DND-41 (cell line): Measurements from ENCODE around the gene MDP1.

ENCODE experiments used
- ATAC-seq: fragments of 200-7000 bp; cut with Tn5 transposase; 3 replicates; pipeline ENCODE4 v1.9.1; 2021; ENCODE audit warnings: low read depth; ENCODE audit not compliant: insufficient read depth
- DNase-seq: peaks from one replicate; pipeline ENCODE4 v3.0.0-alpha.2; 2020
- H2AFZ ChIP-seq: 2 replicates; pipeline ENCODE4 v1.6.0; 2012; ENCODE audit warnings: low read depth, low read length
- H3K27ac ChIP-seq: 2 replicates; pipeline ENCODE4 v1.5.1; 2012; ENCODE audit warnings: low read length, inconsistent platforms
- H3K27me3 ChIP-seq: fragments of 200-600 bp; sonication (generic); 2 replicates; pipeline ENCODE4 v1.6.0; 2012; ENCODE audit warnings: low read length, mild to moderate bottlenecking, inconsistent platforms; ENCODE audit not compliant: insufficient read depth, poor library complexity
- H3K36me3 ChIP-seq: 2 replicates; pipeline ENCODE4 v1.5.1; 2012; ENCODE audit warnings: low read length, inconsistent platforms; ENCODE audit not compliant: insufficient read depth
- H3K4me1 ChIP-seq: 2 replicates; pipeline ENCODE4 v1.5.1; 2012; ENCODE audit warnings: mild to moderate bottlenecking, low read length; ENCODE audit not compliant: insufficient read depth
- H3K4me2 ChIP-seq: 2 replicates; pipeline ENCODE4 v1.6.0; 2012; ENCODE audit warnings: mild to moderate bottlenecking, moderate library complexity, low read length, inconsistent platforms; ENCODE audit not compliant: insufficient read depth
- H3K4me3 ChIP-seq, 2 experiments: fragments of 200-600 bp in 1 of 2; shearing (Covaris generic) in 1 of 2; 2 replicates each; pipeline ENCODE4 v1.5.1; 2012 to 2016; ENCODE audit warnings: inconsistent platforms in 2 of 2, low read length in 2 of 2, mild to moderate bottlenecking in 2 of 2, low read depth in 1 of 2, moderate library complexity in 1 of 2
- H3K79me2 ChIP-seq: 2 replicates; pipeline ENCODE4 v1.6.0; 2012; ENCODE audit warnings: low read length, inconsistent platforms; ENCODE audit not compliant: insufficient read depth
- H3K9ac ChIP-seq: 2 replicates; pipeline ENCODE4 v1.6.0; 2012; ENCODE audit warnings: low read depth, mild to moderate bottlenecking, inconsistent platforms, low read length, moderate library complexity
- H3K9me3 ChIP-seq: 2 replicates; pipeline ENCODE4 v1.5.1; 2012; ENCODE audit warnings: low read length, moderate library complexity, mild to moderate bottlenecking, inconsistent platforms; ENCODE audit not compliant: insufficient read depth, severe bottlenecking
- H4K20me1 ChIP-seq: 2 replicates; pipeline ENCODE4 v1.6.0; 2012; ENCODE audit warnings: low read length; ENCODE audit not compliant: insufficient read depth
- EZH2 ChIP-seq: IDR thresholded peaks from 3 replicates; pipeline ENCODE4 v1.6.1; 2012; ENCODE audit warnings: borderline replicate concordance, low read depth, mild to moderate bottlenecking, moderate library complexity, low read length, inconsistent platforms; ENCODE audit not compliant: severe bottlenecking
- TF ChIP-seq, protein P1 (sequence below): IDR thresholded peaks from 2 replicates; pipeline ENCODE4 v1.5.1; 2012; ENCODE audit warnings: borderline replicate concordance, low read length, moderate library complexity, mild to moderate bottlenecking; ENCODE audit not compliant: poor library complexity, severe bottlenecking; ENCODE audit errors: extremely low read depth

Gene MDP1

DNA sequence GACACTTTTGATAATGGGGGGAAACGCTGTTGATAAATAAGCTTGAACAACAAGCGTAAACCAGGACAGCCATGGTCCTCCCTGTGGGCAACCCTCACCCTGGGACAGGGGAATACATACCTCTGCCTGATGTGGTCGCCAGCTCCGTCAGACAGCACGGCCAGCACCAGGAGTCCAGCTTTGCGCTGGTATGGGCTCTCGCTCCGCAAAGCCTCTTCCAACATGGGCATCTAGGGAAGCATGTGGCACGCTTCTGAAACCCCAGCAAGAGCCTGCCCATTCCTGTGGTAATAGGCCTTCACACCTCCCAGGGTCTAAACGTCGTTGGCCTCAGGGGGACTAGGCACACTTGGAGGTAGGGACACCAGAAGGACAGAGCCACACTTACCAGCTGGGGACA lies 30.1 kb downstream of the MDP1 start:
- ATAC-seq = no peak
- TF ChIP-seq, protein P1, sequence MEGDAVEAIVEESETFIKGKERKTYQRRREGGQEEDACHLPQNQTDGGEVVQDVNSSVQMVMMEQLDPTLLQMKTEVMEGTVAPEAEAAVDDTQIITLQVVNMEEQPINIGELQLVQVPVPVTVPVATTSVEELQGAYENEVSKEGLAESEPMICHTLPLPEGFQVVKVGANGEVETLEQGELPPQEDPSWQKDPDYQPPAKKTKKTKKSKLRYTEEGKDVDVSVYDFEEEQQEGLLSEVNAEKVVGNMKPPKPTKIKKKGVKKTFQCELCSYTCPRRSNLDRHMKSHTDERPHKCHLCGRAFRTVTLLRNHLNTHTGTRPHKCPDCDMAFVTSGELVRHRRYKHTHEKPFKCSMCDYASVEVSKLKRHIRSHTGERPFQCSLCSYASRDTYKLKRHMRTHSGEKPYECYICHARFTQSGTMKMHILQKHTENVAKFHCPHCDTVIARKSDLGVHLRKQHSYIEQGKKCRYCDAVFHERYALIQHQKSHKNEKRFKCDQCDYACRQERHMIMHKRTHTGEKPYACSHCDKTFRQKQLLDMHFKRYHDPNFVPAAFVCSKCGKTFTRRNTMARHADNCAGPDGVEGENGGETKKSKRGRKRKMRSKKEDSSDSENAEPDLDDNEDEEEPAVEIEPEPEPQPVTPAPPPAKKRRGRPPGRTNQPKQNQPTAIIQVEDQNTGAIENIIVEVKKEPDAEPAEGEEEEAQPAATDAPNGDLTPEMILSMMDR = no peak
- no peak for TF ChIP-seq EZH2

DNA sequence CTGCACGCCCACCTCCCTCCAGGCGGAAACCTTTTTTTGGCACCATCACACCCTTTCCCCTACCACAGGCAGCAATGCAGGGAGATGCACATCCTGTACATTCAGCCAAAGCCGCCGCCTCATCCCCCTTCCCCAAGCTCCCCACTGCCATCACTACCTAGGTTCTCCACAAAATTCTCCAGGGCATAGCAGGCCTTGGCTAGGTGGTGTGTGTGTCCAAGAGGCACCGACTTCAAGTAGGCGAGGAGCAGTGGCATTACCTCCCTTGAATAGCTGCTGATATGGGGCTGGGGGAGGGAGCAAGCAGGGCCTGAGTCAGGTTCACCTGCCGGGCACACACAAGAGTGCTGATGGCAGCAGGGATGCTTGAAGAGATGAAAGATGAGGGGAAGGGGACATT lies 30.8 kb downstream of the MDP1 start:
- ATAC-seq (no peak), DNase-seq (no peak)
- no peak for TF ChIP-seq EZH2
- TF ChIP-seq, protein P1 = no peak
- Histone ChIP-seq H3K9ac (no peak overlapping the region), H3K27ac (no peak overlapping the region), H3K4me1 (peaks cover 33% of the 10 kb centered on the region), H3K27me3 (no peaks in the 10 kb centered on the region), H3K9me3 (no peaks in the 10 kb centered on the region), H3K79me2 (peaks cover 18% of the 10 kb centered on the region), H3K36me3 (peaks cover 74% of the 10 kb centered on the region), H2AFZ (no peak overlapping the region), H3K4me3 (no peak overlapping the region), H3K4me2 (no peak overlapping the region), H4K20me1 (peaks cover 17% of the 10 kb centered on the region; the same call in 1 of the 2 replicates)

More for the DNA sequence above, 30.1 kb downstream of the MDP1 start:
- no peak overlapping the region for H3K9ac ChIP-seq
- H3K4me1 ChIP-seq = peaks cover 39% of the 10 kb centered on the region
- no peaks in the 10 kb centered on the region for H3K27me3 ChIP-seq
- DNase-seq = no peak
- H3K27ac ChIP-seq = no peak overlapping the region
- peaks cover 14% of the 10 kb centered on the region; the same call in 1 of the 2 replicates for H4K20me1 ChIP-seq
- H3K79me2 ChIP-seq = peaks cover 18% of the 10 kb centered on the region
- no peak overlapping the region for H3K4me2 ChIP-seq
- H3K36me3 ChIP-seq = peaks cover 69% of the 10 kb centered on the region
- no peak overlapping the region for H3K4me3 ChIP-seq
- no peaks in the 10 kb centered on the region for H3K9me3 ChIP-seq
- no peak overlapping the region for H2AFZ ChIP-seq

GRCh38 chr14:24184104-24184970 lies 31.5 kb downstream of the MDP1 start:
- TF ChIP-seq, protein P1 = no peak
- TF ChIP-seq EZH2 = no peak
- H3K4me1 ChIP-seq = peaks cover 26% of the 10 kb centered on the region
- peaks cover 78% of the 10 kb centered on the region for H3K36me3 ChIP-seq
- H3K27ac ChIP-seq = no peak overlapping the region
- no peak overlapping the region for H3K9ac ChIP-seq
- H3K4me2 ChIP-seq = no peak overlapping the region
- no peak overlapping the region for H3K4me3 ChIP-seq
- DNase-seq = no peak
- H4K20me1 ChIP-seq = peaks cover 22% of the 10 kb centered on the region; the same call in 1 of the 2 replicates
- no peak overlapping the region for H2AFZ ChIP-seq
- H3K27me3 ChIP-seq = no peaks in the 10 kb centered on the region
- no peak for ATAC-seq
- no peaks in the 10 kb centered on the region for H3K9me3 ChIP-seq
- peaks cover 18% of the 10 kb centered on the region for H3K79me2 ChIP-seq
